ENCODE results near the gene CUX1.

DNA sequence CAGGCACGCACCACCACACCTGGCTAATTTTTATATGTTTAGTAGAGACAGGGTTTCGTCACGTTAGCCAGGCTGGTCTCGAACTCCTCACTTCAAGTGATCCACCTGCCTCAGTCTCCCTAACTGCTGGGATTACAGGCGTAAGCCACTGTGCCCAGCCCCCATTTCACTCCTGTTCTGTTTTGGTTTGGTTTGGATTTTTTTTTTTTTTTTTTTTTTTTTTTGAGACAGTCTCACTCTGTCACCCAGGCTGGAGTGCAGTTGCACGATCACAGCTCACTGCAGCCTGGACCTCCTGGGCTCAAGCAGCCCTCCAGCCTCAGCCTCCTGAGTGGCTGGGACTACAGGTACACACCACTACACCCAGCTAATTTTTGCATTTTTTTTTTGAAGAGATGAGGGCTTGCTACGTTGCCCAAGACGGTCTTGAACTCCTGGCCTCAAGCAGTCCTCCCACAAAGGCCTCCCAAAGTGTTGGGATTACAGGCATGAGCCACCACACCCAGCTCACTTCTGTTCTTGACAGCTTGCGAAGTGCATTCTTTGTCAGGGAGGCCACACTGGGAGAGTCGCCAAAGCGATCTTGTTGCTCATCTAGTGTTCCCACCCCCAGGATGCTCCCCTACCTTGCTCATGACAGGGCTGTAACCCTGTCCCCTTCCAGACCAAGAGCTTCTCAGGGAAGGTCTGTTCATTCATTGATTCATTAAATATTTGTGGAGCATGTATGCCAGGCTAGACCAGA, 229.1 kb downstream of the CUX1 start:
- TF ChIP-seq, protein P1, sequence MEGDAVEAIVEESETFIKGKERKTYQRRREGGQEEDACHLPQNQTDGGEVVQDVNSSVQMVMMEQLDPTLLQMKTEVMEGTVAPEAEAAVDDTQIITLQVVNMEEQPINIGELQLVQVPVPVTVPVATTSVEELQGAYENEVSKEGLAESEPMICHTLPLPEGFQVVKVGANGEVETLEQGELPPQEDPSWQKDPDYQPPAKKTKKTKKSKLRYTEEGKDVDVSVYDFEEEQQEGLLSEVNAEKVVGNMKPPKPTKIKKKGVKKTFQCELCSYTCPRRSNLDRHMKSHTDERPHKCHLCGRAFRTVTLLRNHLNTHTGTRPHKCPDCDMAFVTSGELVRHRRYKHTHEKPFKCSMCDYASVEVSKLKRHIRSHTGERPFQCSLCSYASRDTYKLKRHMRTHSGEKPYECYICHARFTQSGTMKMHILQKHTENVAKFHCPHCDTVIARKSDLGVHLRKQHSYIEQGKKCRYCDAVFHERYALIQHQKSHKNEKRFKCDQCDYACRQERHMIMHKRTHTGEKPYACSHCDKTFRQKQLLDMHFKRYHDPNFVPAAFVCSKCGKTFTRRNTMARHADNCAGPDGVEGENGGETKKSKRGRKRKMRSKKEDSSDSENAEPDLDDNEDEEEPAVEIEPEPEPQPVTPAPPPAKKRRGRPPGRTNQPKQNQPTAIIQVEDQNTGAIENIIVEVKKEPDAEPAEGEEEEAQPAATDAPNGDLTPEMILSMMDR (conservative IDR thresholded peaks at IDR 0.05; ENCODE audit: low read depth, low read length) = no peak
- TF ChIP-seq EZH2 (IDR thresholded peaks at IDR 0.05; ENCODE audit: low read length, unreplicated experiment) (no peak), EZH2phosphoT487 (IDR thresholded peaks at IDR 0.05; ENCODE audit: borderline replicate concordance, low read length) (no peak)
